Measurements from ENCODE around the gene SUPT5H.

GRCh38 chr19:39410017-39410830, 35.2 kb upstream of the SUPT5H start:
- TF ChIP-seq CTCF (IDR thresholded peaks at IDR 0.05) (no peak), POLR2A (IDR thresholded peaks at IDR 0.05) (peak in 3 of 4 donors; percentile 33 to 97 (median 84))
